Endothelial cell (in vitro differentiated cells): Measurements from ENCODE around the gene ZNF605. TPM values are rescaled to one million over a fixed set of nuclear protein-coding genes. Genes with fewer than 3 reads are reported as not detected.
"Not testable (repeated sequence)": the region's sequence is repeated elsewhere in the genome, so short reads cannot be mapped to it uniquely, and the experiment has no call there.

Experiments used
- DNase-seq: peaks from one replicate; pipeline ENCODE4 v3.0.0; 2021; ENCODE audit warnings: low spot score
- H3K27ac Mint-ChIP-seq: one replicate; pipeline ENCODE4 v1.8.0; 2021; ENCODE audit warnings: mixed read lengths, inconsistent platforms; ENCODE audit not compliant: unreplicated experiment
- H3K27me3 Mint-ChIP-seq: one replicate; pipeline ENCODE4 v1.8.0; 2021; ENCODE audit warnings: mild to moderate bottlenecking, moderate library complexity, mixed read lengths, inconsistent platforms; ENCODE audit not compliant: unreplicated experiment
- H3K36me3 Mint-ChIP-seq: one replicate; pipeline ENCODE4 v1.8.0; 2021; ENCODE audit warnings: mild to moderate bottlenecking, low read depth, mixed read lengths, inconsistent platforms; ENCODE audit not compliant: unreplicated experiment
- H3K4me1 Mint-ChIP-seq: one replicate; pipeline ENCODE4 v1.8.0; 2021; ENCODE audit warnings: mild to moderate bottlenecking, mixed read lengths, inconsistent platforms; ENCODE audit not compliant: unreplicated experiment
- H3K4me3 Mint-ChIP-seq: one replicate; pipeline ENCODE4 v1.8.0; 2021; ENCODE audit warnings: mild to moderate bottlenecking, mixed read lengths, inconsistent platforms; ENCODE audit not compliant: unreplicated experiment
- H3K9me3 Mint-ChIP-seq: one replicate; pipeline ENCODE4 v1.8.0; 2021; ENCODE audit warnings: mixed read lengths, inconsistent platforms; ENCODE audit not compliant: unreplicated experiment
- total RNA-seq: library from RNA; stranded (reverse); fragmentation: NEBNext Ultra II Directional; extraction: Animal tissue kit (Norgen Biotek cat#: 25700); gene quantifications from one replicate; pipeline ENCODE4 v1.2.1, GENCODE V29; 2021; ENCODE audit not compliant: unreplicated experiment
- TF ChIP-seq, protein P1 (sequence below): fragments of 200-600 bp; sonication (generic); IDR thresholded peaks from one replicate; pipeline ENCODE4 v1.5.0; 2021; ENCODE audit warnings: antibody characterized with exemption; ENCODE audit not compliant: unreplicated experiment

The ZNF605 gene
- total RNA-seq, 1 donor from 2014 or later: 8.3 TPM

DNA sequence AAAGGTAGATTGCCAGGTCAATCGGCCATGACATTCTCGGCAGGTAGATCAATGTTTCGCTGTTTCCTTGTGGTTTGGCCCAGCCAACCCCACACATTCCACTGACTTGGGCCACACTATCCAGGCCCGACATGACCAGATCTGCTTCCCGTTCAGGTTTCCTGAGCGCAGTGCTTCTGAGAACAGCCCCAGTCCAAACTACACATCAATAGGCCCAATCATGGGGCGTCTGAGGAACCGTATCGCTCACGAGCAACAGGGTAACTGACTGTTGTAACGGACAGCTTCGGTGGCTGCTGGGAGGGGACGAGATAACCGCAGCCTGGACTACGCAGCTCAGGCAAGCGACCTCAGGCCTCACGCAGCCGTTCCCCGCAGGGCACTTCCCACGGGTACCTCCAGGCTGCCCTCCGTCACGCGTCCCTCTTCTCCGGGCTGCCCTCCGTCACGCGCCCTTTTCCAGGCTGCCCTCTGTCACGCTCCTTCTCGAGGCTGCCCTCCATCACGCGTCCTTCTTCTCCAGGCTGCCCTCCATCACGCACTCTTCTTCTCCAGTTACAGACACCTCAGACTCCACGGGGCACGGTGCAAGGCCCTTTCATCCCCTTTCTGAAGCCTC lies 14.7 kb downstream of the ZNF605 start:
- H3K36me3 Mint-ChIP-seq: peaks cover 69% of the 10 kb centered on the region

DNA sequence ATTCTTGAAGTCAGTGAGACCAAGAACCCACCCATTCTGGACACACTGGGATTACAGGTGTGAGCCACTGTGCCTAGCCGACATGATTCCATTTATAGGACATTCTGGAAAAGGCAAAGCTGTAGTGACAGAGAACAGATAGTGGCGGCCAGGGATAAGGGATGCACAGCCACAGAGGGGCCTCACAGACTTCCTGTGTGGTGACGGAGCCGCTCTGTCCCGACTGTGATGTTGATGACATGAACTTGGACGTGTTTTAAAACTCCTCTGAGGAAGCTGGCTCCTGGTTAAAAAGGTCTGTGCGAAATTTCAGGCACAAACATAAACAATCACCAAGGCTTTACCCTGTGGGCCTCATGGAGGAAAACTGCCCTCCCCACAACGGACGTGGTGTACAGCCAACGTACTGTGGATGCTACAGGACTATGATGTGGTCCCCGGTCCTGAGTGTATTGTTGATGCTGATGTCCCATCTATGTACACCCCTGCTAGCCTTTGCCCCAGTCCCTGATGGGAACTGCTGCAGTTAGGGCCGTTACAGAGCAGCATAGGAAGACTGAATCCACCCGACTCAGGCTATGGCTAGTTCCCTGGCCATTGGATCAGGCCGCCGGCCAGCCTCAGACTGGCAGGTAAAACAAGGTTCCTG lies 15.9 kb downstream of the ZNF605 start:
- Mint-ChIP-seq H3K4me1 (no peaks in the 10 kb centered on the region), H3K27me3 (peaks cover 17% of the 10 kb centered on the region), H3K27ac (no peak overlapping the region), H3K9me3 (peaks cover 42% of the 10 kb centered on the region), H3K4me3 (peak overlapping the region; percentile 78), H3K36me3 (peaks cover 64% of the 10 kb centered on the region)
- TF ChIP-seq, protein P1, sequence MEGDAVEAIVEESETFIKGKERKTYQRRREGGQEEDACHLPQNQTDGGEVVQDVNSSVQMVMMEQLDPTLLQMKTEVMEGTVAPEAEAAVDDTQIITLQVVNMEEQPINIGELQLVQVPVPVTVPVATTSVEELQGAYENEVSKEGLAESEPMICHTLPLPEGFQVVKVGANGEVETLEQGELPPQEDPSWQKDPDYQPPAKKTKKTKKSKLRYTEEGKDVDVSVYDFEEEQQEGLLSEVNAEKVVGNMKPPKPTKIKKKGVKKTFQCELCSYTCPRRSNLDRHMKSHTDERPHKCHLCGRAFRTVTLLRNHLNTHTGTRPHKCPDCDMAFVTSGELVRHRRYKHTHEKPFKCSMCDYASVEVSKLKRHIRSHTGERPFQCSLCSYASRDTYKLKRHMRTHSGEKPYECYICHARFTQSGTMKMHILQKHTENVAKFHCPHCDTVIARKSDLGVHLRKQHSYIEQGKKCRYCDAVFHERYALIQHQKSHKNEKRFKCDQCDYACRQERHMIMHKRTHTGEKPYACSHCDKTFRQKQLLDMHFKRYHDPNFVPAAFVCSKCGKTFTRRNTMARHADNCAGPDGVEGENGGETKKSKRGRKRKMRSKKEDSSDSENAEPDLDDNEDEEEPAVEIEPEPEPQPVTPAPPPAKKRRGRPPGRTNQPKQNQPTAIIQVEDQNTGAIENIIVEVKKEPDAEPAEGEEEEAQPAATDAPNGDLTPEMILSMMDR: no peak
- DNase-seq: no peak

More for the DNA sequence above, 14.7 kb downstream of the ZNF605 start:
- Mint-ChIP-seq H3K9me3 (peaks cover 42% of the 10 kb centered on the region), H3K4me1 (no peaks in the 10 kb centered on the region), H3K4me3 (peak overlapping the region; percentile 90), H3K27me3 (peaks cover 21% of the 10 kb centered on the region), H3K27ac (peak overlapping the region; percentile 78)
- TF ChIP-seq, protein P1: no peak
- no peak for DNase-seq

DNA sequence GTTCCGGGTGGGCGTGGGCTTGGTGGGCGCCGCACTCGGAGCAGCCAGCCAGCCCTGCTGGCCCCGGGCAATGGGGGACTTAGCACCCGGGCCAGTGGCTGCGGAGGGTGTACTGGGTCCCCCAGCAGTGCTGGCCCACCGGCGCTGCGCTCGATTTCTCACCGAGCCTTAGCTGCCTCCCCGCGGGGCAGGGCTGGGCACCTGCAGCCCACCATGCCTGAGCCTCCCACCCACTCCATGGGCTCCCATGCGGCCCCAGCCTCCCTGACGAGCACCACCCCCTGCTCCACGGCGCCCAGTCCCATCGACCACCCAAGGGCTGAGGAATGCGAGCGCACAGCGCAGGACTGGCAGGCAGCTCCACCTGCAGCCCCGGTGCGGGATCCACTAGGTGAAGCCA lies 17.3 kb downstream of the ZNF605 start:
- H3K4me1 Mint-ChIP-seq: not testable (repeated sequence)

DNA sequence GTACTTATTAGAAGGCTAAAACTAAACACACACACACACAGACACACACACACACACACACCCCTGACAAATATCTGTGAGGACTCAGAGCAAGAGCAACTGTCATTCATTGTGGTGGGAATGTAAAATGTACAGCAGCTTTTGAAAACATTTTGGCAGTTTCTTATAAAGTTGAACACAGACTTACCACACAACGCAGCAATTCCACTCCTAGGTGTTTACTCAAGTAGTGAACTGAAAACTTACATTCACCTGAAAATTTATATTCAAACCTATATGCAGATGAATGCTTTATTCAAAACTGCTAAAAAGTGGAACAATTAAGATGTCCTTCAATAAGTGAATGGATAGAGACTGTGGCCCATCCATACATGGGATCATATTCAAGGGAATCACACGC lies 18.6 kb downstream of the ZNF605 start:
- peak overlapping the region; percentile 77 for H3K4me3 Mint-ChIP-seq
- H3K9me3 Mint-ChIP-seq: peaks cover 52% of the 10 kb centered on the region
- H3K36me3 Mint-ChIP-seq: peaks cover 56% of the 10 kb centered on the region
- TF ChIP-seq, protein P1: no peak
- DNase-seq: no peak
- peaks cover 14% of the 10 kb centered on the region for H3K27me3 Mint-ChIP-seq
- H3K4me1 Mint-ChIP-seq: no peaks in the 10 kb centered on the region
- H3K27ac Mint-ChIP-seq: no peak overlapping the region

More for the DNA sequence above, 17.3 kb downstream of the ZNF605 start:
- not testable (repeated sequence) for DNase-seq, H3K27ac Mint-ChIP-seq, H3K4me3 Mint-ChIP-seq
- peaks cover 17% of the 10 kb centered on the region for H3K27me3 Mint-ChIP-seq
- H3K36me3 Mint-ChIP-seq: peaks cover 55% of the 10 kb centered on the region
- peaks cover 55% of the 10 kb centered on the region for H3K9me3 Mint-ChIP-seq

DNA sequence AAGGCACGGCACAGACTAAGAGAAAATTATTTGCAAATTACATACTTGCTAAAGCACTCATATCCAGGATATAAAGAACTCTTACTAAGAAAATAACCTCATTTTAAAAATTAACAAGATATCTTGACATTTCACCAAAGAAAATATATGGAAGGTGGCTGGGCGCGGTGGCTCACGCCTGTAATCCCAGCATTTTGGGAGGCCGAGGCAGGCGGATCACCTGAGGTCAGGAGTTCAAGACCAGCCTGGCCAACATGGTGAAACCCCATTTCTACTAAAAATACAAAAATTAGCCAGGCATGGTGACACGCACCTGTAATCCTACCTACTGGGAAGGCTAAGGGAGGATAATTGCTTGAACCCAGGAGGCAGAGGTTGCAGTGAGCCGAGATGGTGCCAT lies 19.2 kb downstream of the ZNF605 start:
- DNase-seq, H3K4me3 Mint-ChIP-seq, H3K27ac Mint-ChIP-seq, H3K4me1 Mint-ChIP-seq: not testable (repeated sequence)
- Mint-ChIP-seq H3K9me3 (peaks cover 50% of the 10 kb centered on the region), H3K36me3 (peaks cover 57% of the 10 kb centered on the region), H3K27me3 (peaks cover 14% of the 10 kb centered on the region)

DNA sequence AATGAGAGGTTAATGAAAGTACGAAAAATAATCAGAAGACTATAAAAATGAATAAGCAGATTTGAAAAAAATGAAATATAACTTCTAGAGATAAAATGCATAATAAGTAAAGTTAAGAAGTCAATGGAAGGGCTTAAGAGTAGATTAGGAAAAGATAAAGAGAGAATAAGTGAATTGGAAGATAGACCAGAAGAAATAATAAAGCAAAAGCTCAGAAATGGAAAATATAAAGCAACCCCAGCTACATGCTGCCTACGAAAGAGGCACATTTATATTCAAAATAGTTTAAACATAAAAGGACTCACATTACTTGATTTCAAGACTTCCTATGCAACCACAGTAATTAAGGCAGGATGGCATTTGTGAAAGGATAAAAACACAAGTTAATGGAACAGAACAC lies 19.9 kb downstream of the ZNF605 start:
- Mint-ChIP-seq H3K9me3 (peaks cover 46% of the 10 kb centered on the region), H3K36me3 (peaks cover 55% of the 10 kb centered on the region), H3K27ac (no peak overlapping the region), H3K4me3 (no peak overlapping the region), H3K4me1 (no peaks in the 10 kb centered on the region), H3K27me3 (peaks cover 10% of the 10 kb centered on the region)
- TF ChIP-seq, protein P1: no peak
- DNase-seq: no peak
